ENCODE measurements around the gene TBRG4. TPM values are rescaled to one million over a fixed set of nuclear protein-coding genes. Genes with fewer than 3 reads are reported as not detected.

TBRG4 gene
- total RNA-seq, 1 experiment from 2014 or later: 137 TPM

DNA sequence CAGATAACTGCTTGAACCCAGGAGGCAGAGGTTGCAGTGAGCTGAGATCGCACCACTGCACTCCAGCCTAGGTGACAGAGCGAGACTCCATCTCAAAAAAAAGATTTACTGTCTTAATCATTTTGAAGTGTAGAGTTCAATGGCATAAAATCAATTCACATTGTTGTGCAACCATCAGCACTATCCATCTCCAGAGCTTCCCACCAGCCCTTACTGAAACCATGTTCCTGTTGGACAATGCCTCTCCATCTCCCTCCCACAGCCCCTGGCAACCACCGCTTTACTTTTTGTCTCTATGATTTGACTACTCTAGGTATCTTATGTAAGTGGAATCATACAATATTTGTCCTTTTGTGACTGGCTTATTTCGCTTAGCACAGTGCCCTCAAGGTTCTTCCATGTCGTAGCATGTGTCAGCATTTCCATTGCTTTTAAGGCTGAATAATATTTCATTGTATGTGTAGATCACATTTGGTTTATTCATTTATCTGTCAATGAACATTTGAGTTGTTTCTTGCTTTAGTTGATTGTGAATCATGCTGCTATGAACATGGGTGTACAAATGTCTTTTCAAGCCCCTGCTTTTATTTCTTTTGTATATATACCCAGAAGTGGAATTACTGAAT, 55.8 kb downstream of the TBRG4 start:
- Histone ChIP-seq H3K27ac (no peak overlapping the region), H3K9me3 (replicated peaks) (no peaks in the 10 kb centered on the region), H3K4me1 (peaks cover 3% of the 10 kb centered on the region; the same call in 1 of the 2 replicates), H3K27me3 (no peaks in the 10 kb centered on the region), H3K4me3 (no peak overlapping the region), H3K36me3 (no peaks in the 10 kb centered on the region)
- DNase-seq: no peak

DNA sequence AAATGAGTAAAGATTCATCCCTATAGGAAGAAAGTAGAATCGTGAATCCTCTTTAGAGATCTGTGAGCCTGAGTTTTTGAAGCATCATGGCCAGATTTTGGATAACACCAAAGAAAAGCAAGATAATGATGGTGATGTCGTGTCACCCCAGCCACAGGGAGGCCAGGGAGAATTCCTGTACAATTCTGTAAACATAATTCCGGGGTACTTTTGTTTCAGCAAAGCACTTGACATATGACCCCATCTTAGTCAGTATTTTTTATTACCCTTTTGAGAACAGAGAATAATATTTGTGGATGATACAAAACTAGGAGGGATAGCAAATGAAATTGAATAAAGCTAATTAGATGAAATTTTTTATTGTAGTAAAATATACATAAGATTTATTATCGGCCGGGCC, 56.5 kb downstream of the TBRG4 start:
- no peak for DNase-seq
- H3K4me1 ChIP-seq: peaks cover 3% of the 10 kb centered on the region; the same call in 1 of the 2 replicates
- no peak overlapping the region for H3K4me3 ChIP-seq
- no peaks in the 10 kb centered on the region for H3K36me3 ChIP-seq
- H3K9me3 ChIP-seq (replicated peaks): no peaks in the 10 kb centered on the region
- no peak overlapping the region for H3K27ac ChIP-seq
- no peaks in the 10 kb centered on the region for H3K27me3 ChIP-seq

DNA sequence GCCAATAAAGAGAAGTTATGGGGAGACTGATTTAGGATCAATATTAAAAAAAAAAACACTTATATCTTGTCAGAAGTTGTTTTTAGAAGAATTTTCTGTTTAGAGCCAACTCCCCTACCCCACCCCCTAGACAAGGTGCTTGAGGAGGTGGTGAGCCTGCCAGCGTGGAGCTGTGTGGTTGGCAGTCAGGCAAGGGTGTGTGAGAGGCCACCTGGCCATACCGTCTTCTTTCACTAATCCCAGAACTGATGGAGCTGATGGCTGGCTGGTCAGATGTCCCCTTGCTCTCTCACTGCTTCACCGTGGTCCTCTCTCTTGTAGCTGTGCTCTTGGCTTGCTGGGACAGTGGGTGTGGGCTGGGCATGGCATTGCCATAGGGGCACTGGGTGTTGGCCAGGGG, 57.1 kb downstream of the TBRG4 start:
- Histone ChIP-seq H3K9me3 (replicated peaks) (no peaks in the 10 kb centered on the region), H3K27ac (no peak overlapping the region), H3K4me3 (no peak overlapping the region), H3K4me1 (peaks cover 3% of the 10 kb centered on the region; the same call in 1 of the 2 replicates), H3K36me3 (no peaks in the 10 kb centered on the region), H3K27me3 (no peaks in the 10 kb centered on the region)
- no peak for DNase-seq

DNA sequence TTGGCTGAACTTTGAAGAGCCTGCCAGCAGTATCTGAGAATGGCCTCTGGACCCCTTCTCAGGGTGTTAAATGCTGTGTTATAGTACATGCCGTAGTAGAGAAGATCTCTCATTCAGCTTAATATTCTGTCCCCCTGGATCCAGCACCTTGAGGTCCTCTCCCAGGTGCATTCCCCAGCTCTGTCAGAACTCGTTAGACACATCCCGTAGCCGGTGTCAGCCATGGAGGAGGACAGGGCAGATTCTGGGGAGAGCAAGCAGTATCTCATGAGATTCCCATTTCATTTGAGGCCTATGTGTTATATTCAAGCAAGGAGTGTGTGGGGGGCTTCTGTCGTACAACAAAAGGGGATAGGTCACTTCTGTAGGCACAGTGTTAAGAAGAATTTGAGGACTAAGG, 57.6 kb downstream of the TBRG4 start:
- Histone ChIP-seq H3K27ac (no peak overlapping the region), H3K4me3 (no peak overlapping the region), H3K36me3 (no peaks in the 10 kb centered on the region), H3K9me3 (replicated peaks) (no peaks in the 10 kb centered on the region), H3K27me3 (no peaks in the 10 kb centered on the region), H3K4me1 (peaks cover 3% of the 10 kb centered on the region; the same call in 1 of the 2 replicates)
- no peak for DNase-seq

DNA sequence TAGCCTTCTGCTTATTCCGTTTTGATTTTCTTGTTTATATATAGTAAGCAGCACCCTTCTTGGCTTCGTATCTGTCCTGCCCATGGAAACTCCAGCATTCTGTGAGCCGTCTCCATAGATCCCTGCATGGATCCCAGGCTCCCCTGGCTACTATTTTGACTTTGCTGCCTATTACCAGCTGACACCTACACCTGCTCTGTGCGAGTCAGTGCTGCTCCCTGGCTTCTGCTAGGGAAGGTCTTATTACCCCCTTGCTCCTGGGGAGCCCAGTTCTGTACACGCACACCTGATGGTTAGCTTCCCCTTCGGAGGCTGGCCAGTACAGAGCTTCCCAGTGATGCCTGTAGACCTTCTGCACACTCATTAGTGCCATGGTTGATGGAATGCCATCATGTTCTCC, 58.1 kb downstream of the TBRG4 start:
- Histone ChIP-seq H3K9me3 (replicated peaks) (no peaks in the 10 kb centered on the region), H3K36me3 (no peaks in the 10 kb centered on the region), H3K4me3 (no peak overlapping the region), H3K27ac (no peak overlapping the region), H3K27me3 (no peaks in the 10 kb centered on the region), H3K4me1 (peaks cover 3% of the 10 kb centered on the region; the same call in 1 of the 2 replicates)
- no peak for DNase-seq

DNA sequence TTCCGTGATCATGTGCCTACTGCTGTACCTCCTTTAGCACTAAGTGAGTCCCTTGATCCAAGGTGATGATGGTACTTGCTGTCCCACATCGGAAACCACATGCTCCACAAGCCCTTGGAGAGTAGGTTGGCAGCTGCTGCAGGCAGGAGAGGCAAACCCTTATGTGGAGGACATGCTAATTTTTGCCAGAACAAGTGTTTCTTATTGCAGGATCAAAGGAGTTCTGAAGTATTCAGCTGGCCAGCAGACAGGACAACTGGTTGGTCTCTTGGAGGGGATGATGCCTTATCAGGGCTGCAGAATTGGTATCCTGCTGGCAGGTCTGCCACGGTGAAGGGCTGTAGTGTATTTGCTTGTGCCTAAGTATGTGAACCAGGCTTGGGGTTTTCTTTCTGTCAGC, 59.5 kb downstream of the TBRG4 start:
- H3K27me3 ChIP-seq: no peaks in the 10 kb centered on the region
- no peak overlapping the region for H3K4me3 ChIP-seq
- peaks cover 3% of the 10 kb centered on the region; the same call in 1 of the 2 replicates for H3K4me1 ChIP-seq
- no peak overlapping the region for H3K27ac ChIP-seq
- peak; percentile 46 to 61 for DNase-seq
- H3K9me3 ChIP-seq (replicated peaks): no peaks in the 10 kb centered on the region
- H3K36me3 ChIP-seq: no peaks in the 10 kb centered on the region

DNA sequence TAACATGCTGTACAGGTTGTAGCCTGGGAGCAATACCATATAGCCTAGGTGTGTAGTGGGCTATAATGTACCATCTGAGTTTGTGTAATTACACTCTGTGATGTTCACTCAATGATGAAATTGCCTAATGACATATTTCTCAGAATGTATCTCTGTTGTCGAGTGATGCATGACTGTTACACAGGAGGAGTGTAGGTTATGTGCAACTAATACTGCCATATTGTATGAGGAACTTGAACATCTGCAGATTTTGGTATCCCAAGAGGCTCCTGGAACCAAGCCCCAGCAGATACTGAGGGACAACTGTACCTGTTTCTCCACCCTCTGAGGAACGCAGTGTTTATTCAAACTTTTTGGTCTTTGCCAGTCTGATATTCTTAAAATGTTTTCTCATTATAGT, 61.3 kb downstream of the TBRG4 start:
- no peak overlapping the region for H3K27ac ChIP-seq
- H3K36me3 ChIP-seq: no peaks in the 10 kb centered on the region
- no peaks in the 10 kb centered on the region for H3K9me3 ChIP-seq (replicated peaks)
- no peak for DNase-seq
- no peak overlapping the region for H3K4me3 ChIP-seq
- no peaks in the 10 kb centered on the region for H3K27me3 ChIP-seq
- peaks cover 3% of the 10 kb centered on the region; the same call in 1 of the 2 replicates for H3K4me1 ChIP-seq

Other genes starting within 250 kb of the TBRG4 start
- 37.3 and 42.7 TPM in 2 replicates for gene PURB, start 226.2 kb downstream of the TBRG4 start, total RNA-seq (2014; rRNA removed; shearing (Covaris generic))
- 0.30 and 0.33 TPM in 2 replicates for gene MYO1G, start 132.7 kb downstream of the TBRG4 start, total RNA-seq (2014; rRNA removed; shearing (Covaris generic))
- 26.2 and 28.3 TPM in 2 replicates for gene CCM2, start 111.5 kb downstream of the TBRG4 start, total RNA-seq (2014; rRNA removed; shearing (Covaris generic))
- gene NACAD, start 22.7 kb downstream of the TBRG4 start, total RNA-seq (2014; rRNA removed; shearing (Covaris generic)): 4.0 and 4.8 TPM in 2 replicates
- gene RAMP3, start 46.1 kb upstream of the TBRG4 start, total RNA-seq (2014; rRNA removed; shearing (Covaris generic)): not detected in 2 replicates

Data from SJCRH30 (cell line).